NCI-H1105 (cell line): Measurements from ENCODE around the gene NFIB.

Source experiments
- DNase-seq: peaks from one replicate; lab custom pipeline; 2025; lab: John Stamatoyannopoulos, UW

The NFIB gene

GRCh38 chr9:14245901-14246525 is 67.9 kb downstream of the NFIB start:
- DNase-seq: no peak

DNA sequence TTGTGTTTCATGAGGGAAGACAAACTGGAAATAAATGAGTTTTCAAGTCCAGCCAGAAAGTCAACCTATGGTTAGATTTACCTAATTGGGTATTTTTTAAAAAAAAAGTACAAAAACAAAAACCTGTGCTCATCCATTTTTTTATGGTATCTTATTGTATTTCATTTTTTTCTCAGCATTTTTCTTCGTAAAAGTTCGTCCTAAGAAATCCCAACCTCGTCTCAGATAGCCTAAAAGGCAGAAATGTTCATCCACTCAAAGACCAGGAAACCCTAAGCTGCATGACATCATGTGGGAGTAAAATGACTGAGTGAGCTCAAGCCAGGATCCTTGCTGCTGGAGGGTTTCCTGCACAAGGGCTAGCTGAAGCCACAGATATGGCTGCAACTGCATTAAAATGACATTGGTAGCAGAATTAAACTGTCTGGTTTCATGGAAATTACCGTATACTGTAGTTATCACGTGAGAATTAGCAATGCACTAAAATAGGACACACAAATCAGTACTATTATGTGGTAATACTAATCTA is 70.4 kb downstream of the NFIB start:
- no peak for DNase-seq

DNA sequence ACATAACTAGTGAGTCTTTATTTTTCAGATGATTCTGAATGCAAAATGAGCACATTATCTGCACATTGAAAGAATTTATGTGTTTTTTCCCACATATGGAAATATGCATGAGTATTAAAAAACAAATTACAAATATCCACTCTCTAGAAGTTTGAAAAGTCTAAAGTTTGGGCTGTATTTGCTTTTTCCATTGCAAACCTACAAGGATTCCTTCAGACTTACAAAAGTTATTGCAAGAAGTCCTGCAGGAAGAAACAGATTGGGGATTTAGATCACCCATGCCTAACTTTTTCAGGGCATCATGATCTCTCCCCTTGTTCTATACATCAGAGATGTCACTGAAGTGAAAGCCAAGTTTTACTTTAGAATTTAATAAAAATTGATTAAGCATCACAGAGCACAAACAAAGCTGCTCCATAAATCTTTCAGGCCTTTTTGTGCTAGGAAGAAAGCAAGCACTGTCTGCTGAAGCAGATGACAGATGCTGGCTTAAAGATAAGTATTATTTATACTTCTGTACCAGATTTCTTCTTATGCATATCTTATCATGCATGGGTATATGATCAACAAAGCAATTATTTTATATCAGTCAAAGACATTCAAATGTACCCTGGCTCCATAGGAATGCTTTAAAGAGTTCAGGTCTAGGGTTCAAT is 71.7 kb downstream of the NFIB start:
- DNase-seq: no peak

DNA sequence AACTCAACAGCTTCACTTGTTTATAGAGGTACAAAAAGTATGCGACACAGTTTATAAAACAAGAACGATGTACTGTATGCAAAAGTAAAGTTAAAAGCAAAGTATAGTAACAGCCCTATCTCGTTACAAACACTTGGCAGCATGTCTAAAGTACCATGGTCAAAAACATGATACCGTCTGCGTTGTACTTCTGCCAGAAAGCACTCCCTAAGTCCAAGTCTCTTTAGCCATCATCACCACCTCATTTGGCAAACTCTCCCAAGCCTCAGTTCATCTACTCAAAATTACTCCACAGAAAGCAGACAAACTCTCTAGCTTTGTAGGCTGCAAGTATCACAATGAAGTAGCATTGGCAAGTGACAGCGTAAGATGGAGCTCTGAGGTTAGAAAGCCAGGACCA is 73.4 kb downstream of the NFIB start:
- no peak for DNase-seq

- DNase-seq: no peak
Observed at GRCh38 chr9:14238518-14238917, 75.4 kb downstream of the NFIB start.

GRCh38 chr9:14238079-14238478 is 75.9 kb downstream of the NFIB start:
- DNase-seq: no peak

DNA sequence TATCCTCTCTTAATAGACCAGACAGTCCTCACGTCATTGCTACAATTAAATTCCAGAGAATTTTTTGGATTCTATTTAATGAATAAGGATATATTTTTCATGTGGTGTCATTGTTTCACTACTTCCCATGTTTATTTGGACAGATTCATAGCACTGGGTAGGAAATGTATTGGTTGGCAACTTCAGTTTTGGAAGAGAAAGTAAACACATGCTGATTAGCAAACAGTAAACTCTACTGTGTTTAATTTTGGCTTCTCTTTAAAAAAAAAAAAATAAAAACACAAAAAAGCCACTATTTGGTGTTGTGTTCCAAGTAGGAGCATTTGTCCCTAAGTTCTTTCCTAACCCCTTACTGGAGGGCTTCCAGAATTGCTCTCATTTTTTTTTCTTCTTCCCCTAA is 77.3 kb downstream of the NFIB start:
- no peak for DNase-seq

DNA sequence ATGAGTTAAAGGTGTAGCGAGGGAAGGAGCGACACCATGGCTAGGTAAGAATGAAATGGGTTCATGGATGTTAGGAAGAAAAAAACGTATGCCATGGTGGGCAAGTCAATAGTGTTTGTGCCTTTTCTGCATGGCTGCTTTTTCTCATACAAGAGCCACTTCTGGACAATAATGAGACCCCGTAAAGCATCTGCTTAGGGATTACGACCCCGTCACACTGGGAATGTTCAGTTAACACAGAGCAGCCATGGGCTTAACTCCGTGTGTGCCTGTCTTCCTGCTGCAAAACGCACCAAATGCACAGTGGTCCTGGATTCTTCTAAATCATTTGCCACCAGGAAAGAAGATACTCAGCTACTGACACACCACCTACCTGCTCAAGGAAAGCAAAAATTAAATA is 81.8 kb downstream of the NFIB start:
- no peak for DNase-seq

- DNase-seq: no peak
Observed at GRCh38 chr9:14231196-14231990, 82.5 kb downstream of the NFIB start.

DNA sequence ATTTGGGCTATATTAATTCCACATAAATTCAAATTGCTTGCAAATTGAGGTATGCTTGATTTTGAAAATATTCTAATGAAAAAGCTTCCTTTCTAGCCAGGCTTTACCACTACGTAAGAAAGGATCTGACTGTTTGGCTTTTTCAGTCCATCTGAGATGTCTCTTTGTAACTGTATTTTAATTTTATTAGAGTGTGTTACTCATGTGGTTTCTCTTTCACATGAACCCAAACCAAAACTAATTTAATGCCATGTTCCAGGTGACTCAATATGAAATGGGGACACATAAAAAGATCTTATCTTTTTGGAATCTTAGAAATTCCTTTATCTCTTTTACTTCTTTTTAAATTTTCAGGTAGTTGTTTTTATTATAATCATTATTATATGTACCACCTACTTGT is 85.3 kb downstream of the NFIB start:
- DNase-seq: no peak

DNA sequence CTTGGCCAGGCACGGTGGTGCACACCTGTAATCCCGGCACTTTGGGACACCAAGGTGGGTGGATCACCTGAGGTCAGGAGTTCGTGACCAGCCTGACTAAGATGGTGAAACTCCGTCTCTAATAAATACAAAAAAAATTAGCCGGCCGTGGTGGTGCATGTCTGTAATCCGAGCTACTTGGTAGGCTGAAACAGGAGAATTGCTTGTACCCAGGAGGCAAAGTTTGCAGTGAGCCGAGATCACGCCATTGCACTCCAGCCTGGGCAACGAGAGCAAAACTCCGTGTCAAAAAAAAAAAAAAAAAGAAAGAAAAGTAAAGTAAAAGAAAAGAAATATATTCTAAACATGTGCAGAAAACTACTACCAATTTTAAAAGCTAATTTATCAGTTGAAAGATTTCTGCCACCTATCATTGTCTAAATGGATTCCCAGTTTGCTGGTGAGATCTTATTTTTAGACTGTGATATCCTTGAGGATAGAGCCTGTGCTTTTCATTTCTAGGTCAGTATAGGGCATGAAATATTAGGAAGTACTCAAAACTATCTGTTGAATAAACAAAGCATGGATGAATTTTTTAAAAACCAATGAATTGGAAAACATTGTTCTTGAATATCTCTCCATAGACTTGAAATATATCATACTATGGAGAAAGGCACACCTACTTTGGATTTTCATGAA is 86.9 kb downstream of the NFIB start:
- no peak for DNase-seq

GRCh38 chr9:14223081-14223480 is 90.9 kb downstream of the NFIB start:
- DNase-seq: no peak

DNA sequence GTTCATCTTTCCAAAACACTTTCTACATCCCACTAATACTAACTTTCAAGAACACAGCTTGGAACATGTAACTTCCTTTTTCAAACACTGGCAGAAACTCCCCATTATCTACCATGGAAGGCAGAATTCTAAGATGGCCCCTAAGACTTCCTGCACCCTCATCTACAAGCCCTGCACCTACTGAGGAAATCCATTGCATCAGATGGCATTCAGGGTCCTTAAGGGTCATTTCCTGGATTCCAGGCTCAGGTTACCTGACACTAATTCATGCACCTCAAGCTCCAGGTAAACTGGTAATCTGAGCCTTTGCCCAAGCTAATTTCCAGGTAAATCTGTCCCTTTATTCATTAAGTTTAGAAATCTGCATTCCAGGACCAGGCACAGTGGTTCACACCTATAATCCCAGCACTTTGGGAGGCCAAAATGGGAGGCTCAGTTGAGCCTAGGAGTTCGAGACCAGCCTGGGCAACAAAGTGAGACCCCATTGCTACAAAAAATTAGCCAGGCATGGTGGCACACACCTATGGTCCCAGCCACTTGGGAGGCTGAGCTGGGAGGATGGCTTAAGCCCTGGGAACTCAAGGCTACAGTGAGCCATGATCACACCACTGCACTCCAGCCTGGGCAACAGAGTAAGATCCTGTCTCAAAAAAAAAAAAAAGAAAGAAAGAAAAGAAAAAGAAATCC is 91.6 kb downstream of the NFIB start:
- DNase-seq: no peak

- DNase-seq: no peak
Observed at GRCh38 chr9:14221558-14221957, 92.4 kb downstream of the NFIB start.

DNA sequence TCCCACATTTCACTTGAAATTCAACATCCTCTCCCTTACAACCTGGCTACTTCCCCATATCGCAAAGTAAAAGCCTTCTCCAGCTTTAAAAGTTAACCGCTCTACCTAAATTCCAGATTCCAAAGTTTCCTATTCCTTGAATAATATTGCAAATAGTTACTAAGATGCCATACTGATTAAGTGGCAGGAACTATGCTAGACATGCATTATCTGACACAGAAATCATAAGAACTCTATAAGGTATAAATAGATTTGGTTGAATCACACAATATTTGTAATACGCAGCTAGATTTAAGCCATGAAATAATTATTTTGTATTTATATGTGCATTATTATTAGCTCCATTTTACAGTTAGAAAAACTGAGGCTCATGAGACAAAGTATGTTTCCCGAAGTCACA is 92.8 kb downstream of the NFIB start:
- no peak for DNase-seq

GRCh38 chr9:14220256-14220655 is 93.7 kb downstream of the NFIB start:
- DNase-seq: no peak

- no peak for DNase-seq
Observed at GRCh38 chr9:14219850-14220249, 94.1 kb downstream of the NFIB start.

- DNase-seq: peak; percentile 39
Observed at GRCh38 chr9:14218253-14218652, 95.7 kb downstream of the NFIB start.

GRCh38 chr9:14216612-14217194 is 97.2 kb downstream of the NFIB start:
- DNase-seq: no peak

DNA sequence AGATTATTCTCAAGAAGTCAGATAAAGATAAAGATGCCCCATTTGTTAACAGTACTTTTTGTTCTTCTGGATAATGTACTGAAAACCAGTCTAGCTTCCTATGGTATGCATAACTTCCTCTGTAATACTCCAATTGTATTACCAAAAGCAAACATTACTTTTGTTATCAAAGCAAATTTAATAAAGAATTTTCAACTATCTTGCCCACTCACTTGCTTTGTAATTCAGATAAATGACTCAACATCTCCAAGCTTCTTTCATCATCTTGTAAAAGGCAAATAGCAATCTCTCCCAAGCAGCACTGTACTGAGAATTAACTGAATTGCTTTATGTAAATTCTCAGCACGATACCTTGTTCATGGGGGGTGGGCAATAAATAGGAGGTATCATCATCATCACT is 98.3 kb downstream of the NFIB start:
- no peak for DNase-seq

DNA sequence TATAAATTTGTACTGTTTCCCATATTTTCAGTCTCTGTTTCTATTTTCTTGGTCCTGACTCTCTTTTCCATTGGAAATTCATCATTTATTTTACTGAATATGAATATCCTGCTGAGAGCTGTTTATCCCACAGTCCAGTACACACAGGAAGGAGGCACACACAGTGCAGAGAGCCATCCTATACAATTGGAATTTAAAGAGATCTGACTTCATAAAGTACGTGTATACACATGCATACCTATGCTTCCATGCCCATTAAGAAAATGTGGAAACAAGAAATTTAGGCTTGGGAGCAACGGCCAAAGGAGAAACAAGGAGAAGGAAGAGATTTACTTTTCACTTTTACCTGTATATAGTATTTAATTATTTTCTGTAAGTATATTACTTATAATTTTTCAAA is 99.2 kb downstream of the NFIB start:
- DNase-seq: no peak
